IPS-18c (cell line): ENCODE data around the gene ARMH3.

Experiments
- H3K4me3 ChIP-seq: 2 replicates; pipeline ENCODE4 v1.7.0; 2013; ENCODE audit warnings: low read depth, mild to moderate bottlenecking, low read length, moderate library complexity; ENCODE audit not compliant: insufficient read depth
- H3K9me3 ChIP-seq: one replicate; pipeline ENCODE4 v1.6.1; 2013; ENCODE audit warnings: mild to moderate bottlenecking, low read length, moderate library complexity; ENCODE audit not compliant: control insufficient read depth, insufficient read depth

Gene ARMH3

DNA sequence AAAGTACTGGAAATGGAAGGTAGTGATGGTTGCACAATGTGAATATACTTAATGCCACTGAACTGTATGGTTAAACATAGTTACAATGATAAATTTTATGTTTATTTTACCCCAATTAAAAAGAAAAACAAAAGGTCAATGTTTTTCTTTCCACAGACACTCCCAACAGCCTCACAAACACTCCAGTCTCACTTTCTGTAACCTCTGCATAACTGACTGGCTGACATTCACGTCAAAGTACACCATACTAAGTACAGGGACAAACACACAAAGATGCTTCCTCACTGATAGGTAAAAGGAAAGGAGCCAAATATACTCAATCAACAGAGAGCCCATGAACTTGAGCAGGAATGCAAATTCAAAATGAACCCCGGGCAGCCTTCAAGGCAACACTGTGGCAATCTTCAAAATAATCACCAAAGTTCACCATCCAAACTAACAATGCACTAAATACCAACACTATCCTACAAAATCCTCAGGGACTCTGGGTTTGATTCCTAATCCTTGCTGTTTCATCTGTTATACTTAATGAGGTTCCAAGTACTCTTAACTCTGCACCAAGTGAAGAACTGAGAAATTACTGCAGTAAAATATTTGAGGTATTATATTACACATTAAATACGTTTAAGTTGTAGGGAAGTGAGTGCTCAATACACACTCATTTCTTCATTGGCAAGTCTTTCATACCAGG lies 90.8 kb downstream of the ARMH3 start:
- Histone ChIP-seq H3K9me3 (no peaks in the 10 kb centered on the region), H3K4me3 (no peak overlapping the region)

GRCh38 chr10:101961591-101962498 lies 94.1 kb downstream of the ARMH3 start:
- H3K9me3 ChIP-seq, result no peaks in the 10 kb centered on the region
- H3K4me3 ChIP-seq, result no peak overlapping the region

- Histone ChIP-seq H3K4me3 (no peak overlapping the region), H3K9me3 (no peaks in the 10 kb centered on the region)
These were observed 95.0 kb downstream of the ARMH3 start for GRCh38 chr10:101960879-101961395.

DNA sequence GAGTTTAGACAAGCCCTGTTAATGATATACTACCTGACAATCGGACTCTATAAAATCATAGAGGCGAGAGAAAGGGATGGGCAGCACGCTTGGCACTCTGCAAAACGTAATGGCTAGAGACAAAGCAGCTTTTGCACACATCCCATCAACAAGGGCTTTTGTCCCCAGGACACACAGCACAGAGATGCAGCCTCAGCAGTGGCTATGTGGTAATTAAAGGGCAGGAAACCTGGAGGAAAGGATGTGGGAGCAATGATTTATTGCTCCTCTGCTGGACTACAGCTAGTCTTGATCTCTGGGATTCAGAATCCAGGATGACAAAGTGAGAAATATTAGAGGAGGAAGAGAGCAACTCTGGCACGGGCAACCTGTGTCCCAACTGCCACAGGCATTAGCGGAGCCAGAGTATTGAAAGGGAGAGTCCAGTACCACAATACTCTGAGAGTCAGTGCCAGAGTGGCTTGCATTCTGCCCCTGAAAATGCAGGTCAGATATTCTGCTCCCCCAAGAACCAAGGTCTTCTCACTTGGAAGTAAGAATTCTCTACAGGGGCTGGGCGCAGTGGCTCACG lies 96.5 kb downstream of the ARMH3 start:
- no peak overlapping the region for H3K4me3 ChIP-seq
- H3K9me3 ChIP-seq, result no peaks in the 10 kb centered on the region

DNA sequence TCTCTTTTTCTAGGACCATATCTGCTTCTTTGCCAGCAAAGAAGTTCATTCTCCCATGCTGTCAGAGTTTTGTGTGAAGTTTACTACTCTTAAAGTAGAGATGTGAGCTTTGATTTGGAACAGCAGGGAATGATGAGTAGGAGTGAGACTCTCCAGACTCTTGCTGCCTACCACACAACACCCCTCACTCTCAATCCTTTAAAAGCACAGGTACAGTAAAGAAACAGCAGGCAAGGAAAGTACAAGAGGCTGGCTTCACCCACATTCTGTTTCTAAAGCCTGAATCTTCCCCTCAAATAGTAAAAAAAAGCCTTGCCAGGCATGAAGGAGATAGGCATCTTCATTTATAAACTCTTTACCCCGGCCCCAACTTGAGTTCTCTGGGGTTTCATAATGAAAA lies 97.3 kb downstream of the ARMH3 start:
- no peak overlapping the region for H3K4me3 ChIP-seq
- H3K9me3 ChIP-seq, result no peaks in the 10 kb centered on the region

DNA sequence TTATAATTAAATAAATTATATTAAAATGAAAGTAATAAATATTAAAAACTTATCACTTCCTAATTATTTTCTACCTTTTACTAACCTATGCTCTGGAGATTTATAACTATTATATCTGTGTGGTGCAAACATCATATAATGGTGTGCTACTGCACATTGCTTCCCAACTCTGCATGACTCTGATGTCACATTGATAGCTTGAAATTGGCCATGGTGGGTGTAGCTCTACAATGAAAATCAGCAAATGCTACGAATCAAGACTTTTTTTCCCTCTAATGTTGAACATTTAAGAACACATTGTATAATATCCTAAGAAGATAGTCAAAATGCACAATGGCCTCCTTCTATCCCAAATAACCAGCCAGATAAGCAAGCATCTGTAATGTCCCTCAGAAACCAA lies 99.1 kb downstream of the ARMH3 start:
- Histone ChIP-seq H3K4me3 (no peak overlapping the region), H3K9me3 (no peaks in the 10 kb centered on the region)

- Histone ChIP-seq H3K9me3 (no peaks in the 10 kb centered on the region), H3K4me3 (no peak overlapping the region)
These were observed 99.9 kb downstream of the ARMH3 start for GRCh38 chr10:101956117-101956516.

- Histone ChIP-seq H3K4me3 (no peak overlapping the region), H3K9me3 (no peaks in the 10 kb centered on the region)
These were observed 103.8 kb downstream of the ARMH3 start for GRCh38 chr10:101952191-101952590.

DNA sequence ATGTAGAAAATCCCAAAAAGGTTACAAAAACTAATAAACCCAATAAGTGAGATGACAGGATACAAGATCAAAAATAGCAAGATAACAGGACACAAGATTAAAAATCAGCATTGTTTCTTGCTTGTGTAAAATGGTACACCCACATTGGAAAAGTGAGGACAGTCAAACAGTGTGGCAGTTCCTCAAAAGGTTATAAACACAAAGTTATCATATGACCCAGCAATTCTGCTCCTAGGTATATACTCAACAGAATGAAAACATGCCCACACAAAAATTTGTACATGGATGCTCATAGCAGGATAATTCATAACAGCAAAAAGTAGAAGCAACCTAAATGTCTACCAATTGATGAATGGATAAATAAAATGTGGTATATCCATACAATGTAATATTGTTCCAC lies 105.8 kb downstream of the ARMH3 start:
- H3K4me3 ChIP-seq, result no peak overlapping the region
- no peaks in the 10 kb centered on the region for H3K9me3 ChIP-seq

GRCh38 chr10:101941871-101942270 lies 114.1 kb downstream of the ARMH3 start:
- H3K9me3 ChIP-seq, result no peaks in the 10 kb centered on the region
- no peak overlapping the region for H3K4me3 ChIP-seq

- Histone ChIP-seq H3K4me3 (no peak overlapping the region), H3K9me3 (no peaks in the 10 kb centered on the region)
These were observed 115.1 kb downstream of the ARMH3 start for GRCh38 chr10:101940916-101941315.

DNA sequence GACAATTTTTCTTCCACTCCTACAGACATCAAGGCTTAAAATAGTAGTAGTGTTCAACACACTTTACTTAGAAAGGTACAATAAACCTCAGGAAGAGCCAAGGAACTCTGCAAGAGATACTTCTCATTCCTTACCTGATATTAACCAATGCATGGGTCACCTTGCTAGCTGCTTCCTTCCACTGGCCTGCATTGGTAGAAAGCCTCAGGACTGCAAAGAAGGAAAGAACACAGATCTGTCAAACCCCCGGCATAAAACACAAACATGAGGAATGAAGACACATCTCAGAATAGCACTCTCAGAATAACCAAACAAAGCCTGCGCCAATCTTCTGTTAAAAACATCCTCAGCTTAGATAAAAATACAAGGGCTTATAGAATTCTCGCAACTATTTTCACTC lies 116.2 kb downstream of the ARMH3 start:
- H3K9me3 ChIP-seq, result no peaks in the 10 kb centered on the region
- H3K4me3 ChIP-seq, result no peak overlapping the region

DNA sequence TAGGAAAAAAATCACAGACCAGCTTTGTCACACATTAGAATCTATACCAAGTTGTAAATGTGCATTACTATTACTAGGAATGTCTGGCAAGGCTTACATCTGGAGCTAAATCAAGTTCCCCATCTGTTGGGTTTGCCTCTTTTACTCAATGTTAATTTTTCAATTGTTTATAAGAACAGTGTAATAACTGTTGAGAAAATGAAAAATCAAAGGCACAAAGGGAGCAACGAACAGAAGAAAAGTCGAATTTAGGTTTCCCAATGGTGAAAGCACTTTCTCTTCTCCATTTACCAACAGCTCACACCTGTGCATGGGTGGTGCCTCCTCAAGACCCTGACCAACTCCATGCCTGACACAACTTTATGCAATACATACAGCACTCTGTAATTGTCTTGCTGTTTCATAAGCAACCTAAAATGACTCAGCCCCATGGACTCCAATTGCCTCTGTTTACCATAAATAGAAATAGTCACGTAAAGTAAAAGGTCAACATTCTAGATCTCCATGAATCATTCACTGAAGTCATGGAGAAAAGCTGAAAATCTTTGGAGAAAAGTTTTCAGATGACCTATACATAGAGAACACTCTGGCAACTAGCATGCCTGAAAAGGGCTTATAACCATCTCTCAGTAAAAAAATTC lies 116.8 kb downstream of the ARMH3 start:
- no peak overlapping the region for H3K4me3 ChIP-seq

GRCh38 chr10:101938305-101939007 lies 117.5 kb downstream of the ARMH3 start:
- no peaks in the 10 kb centered on the region for H3K9me3 ChIP-seq
- H3K4me3 ChIP-seq, result no peak overlapping the region

More for the DNA sequence above, 116.8 kb downstream of the ARMH3 start:
- no peaks in the 10 kb centered on the region for H3K9me3 ChIP-seq

DNA sequence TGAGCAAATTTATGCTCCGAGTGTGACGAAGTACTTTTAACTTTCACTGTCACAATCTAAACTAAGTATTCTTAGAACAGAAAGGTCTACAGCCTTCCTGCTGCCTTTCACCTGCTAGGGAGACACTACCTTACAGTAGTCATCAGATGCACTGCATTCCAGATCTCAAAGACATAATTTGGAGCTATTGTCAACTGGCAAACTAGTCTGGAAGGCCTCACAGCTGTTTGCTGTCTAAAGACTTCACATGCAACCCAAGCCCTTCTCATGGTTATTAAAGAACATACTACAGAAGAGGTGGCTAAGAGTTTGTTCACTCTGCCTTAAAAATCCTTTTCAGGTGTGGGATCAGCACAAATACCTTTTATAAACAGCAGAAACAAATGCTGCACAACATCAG lies 120.5 kb downstream of the ARMH3 start:
- Histone ChIP-seq H3K9me3 (no peaks in the 10 kb centered on the region), H3K4me3 (no peak overlapping the region)

DNA sequence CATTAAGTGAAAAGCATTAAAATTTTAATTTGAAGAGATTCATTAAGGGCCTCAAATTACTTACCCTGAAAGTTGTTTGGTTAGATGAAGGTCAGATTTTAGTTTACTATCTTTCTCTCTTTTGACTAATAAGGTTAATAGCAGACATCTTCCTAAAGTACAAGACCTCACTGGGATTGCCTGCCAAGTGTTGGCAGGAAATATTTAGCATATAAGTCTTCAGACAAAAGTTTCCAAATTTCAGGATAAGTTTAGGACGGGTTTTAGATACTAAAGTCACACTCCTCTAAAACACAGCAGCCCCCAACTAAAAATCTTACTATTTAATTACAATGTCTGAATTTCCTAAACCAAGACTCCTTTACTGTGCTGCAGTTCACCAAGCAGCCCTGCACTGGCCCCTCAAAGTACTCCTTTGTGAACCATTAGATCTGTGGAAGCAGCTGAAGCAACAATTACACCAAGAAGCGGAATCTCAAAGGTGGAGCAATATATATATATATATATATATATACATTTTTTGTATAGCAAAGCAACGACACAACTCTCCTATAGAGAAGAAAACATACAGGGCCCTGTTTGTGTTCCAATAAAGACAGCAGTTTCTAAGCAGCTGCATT lies 121.2 kb downstream of the ARMH3 start:
- Histone ChIP-seq H3K9me3 (no peaks in the 10 kb centered on the region), H3K4me3 (no peak overlapping the region)
